BLaER1 treated with 17β-estradiol and CSF1 and Interleukin-3, amounts not matched to agents 10 nM and 100 nM (cell line): ENCODE results near the gene HNRNPAB.
A peak's percentile ranks its signal among the peaks of the same experiment; 100 is the strongest.
"Not testable (repeated sequence)": the region's sequence is repeated elsewhere in the genome, so short reads cannot be mapped to it uniquely, and the experiment has no call there.

Experiments
- H3K27ac ChIP-seq, 11 experiments: shearing (Covaris generic); formaldehyde crosslinking; 2 replicates each; pipeline ENCODE4 v1.8.1; 2022
- H3K27me3 ChIP-seq, 11 experiments: shearing (Covaris generic); formaldehyde crosslinking; 2 replicates each; pipeline ENCODE4 v1.8.1; 2022
- H3K36me3 ChIP-seq, 11 experiments: shearing (Covaris generic); formaldehyde crosslinking; 2 replicates each; pipeline ENCODE4 v1.8.1; 2022
- H3K4me1 ChIP-seq, 10 experiments: shearing (Covaris generic); formaldehyde crosslinking; 2 replicates each; pipeline ENCODE4 v1.8.1; 2022
- H3K4me2 ChIP-seq, 11 experiments: shearing (Covaris generic); formaldehyde crosslinking; 2 replicates each; pipeline ENCODE4 v1.8.1; 2022
- H3K4me3 ChIP-seq, 10 experiments: shearing (Covaris generic); formaldehyde crosslinking; 2 replicates each; pipeline ENCODE4 v1.8.1; 2022
- H3K9ac ChIP-seq, 11 experiments: shearing (Covaris generic); formaldehyde crosslinking; 2 replicates each; pipeline ENCODE4 v1.8.1; 2022
- H3K9me3 ChIP-seq, 11 experiments: shearing (Covaris generic); formaldehyde crosslinking; replicated peaks in 1 of 11; 2 replicates each; pipeline ENCODE4 v1.8.1; 2022
- H4K20me1 ChIP-seq, 11 experiments: shearing (Covaris generic); formaldehyde crosslinking; 2 replicates each; pipeline ENCODE4 v1.8.1; 2022
- Cebpa-rat ChIP-seq, 11 experiments: shearing (Covaris generic); IDR thresholded peaks; 2 replicates each; pipeline ENCODE4 v1.8.1; 2022

HNRNPAB gene

GRCh38 chr5:178192787-178193186 lies 11.5 kb upstream of the HNRNPAB start:
- Histone ChIP-seq H3K36me3 (no peaks in the 10 kb centered on the region), H3K4me3 (no peak overlapping the region), H3K27ac (no peak overlapping the region), H3K27me3 (no peaks in the 10 kb centered on the region), H3K4me1 (peaks cover 15 to 21% (median 17%) of the 10 kb centered on the region in 10 experiments), H4K20me1 (no peaks in the 10 kb centered on the region), H3K4me2 (peak overlapping the region in 1 of 11 experiments; percentile 87; a peak in 3 of 22 replicates), H3K9ac (no peak overlapping the region), H3K9me3 (no peaks in the 10 kb centered on the region)
- no peak for TF ChIP-seq Cebpa-rat (IDR thresholded peaks at IDR 0.05)

DNA sequence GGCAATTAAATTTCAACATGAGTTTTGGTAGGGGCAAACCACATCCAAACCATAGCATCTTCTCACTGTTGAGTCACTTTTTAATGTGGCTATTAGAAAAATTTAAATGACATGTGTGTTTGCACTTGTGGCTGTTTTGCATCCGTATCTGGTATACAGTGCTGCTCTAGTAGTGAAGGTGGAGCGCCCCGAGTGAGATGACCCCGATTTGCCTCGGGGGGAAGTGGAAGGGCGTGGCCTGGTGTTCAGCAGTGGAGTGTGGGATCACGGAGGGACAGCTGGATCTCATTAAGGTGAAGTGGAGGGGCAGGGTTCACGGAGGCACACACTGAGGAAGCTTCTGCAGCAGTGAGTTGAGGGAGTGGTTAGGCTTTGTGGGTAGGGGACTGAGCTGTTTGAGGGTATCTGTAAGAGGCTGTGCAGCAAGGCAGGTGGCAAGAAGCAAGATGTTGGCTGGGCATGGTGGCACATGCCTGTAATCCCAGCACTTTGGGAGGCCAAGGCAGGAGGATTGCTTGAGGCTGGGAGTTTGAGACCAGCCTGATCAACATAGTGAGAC lies 11.0 kb upstream of the HNRNPAB start:
- peak overlapping the region in 4 of 11 experiments; percentile 15 to 41 (median 38); a peak in 4 of 22 replicates for H3K9ac ChIP-seq
- peak overlapping the region in 2 of 11 experiments; percentile 4 to 7; a peak in 2 of 22 replicates for H3K27ac ChIP-seq
- TF ChIP-seq Cebpa-rat (IDR thresholded peaks at IDR 0.05), result no peak
- H3K4me3 ChIP-seq, result no peak overlapping the region
- H3K27me3 ChIP-seq, result no peaks in the 10 kb centered on the region
- peak overlapping the region; percentile 57 to 90 (median 81) for H3K4me2 ChIP-seq
- H3K9me3 ChIP-seq, result no peaks in the 10 kb centered on the region
- H3K4me1 ChIP-seq, result peaks cover 15 to 21% (median 17%) of the 10 kb centered on the region in 10 experiments
- no peaks in the 10 kb centered on the region for H3K36me3 ChIP-seq
- no peaks in the 10 kb centered on the region for H4K20me1 ChIP-seq

- Histone ChIP-seq H3K27ac (peak overlapping the region in 6 of 11 experiments; percentile 4 to 44 (median 20); a peak in 9 of 22 replicates), H3K4me1 (peaks cover 15 to 27% (median 17%) of the 10 kb centered on the region in 10 experiments), H4K20me1 (no peaks in the 10 kb centered on the region), H3K9ac (peak overlapping the region in 9 of 11 experiments; percentile 15 to 54 (median 39); a peak in 12 of 22 replicates), H3K4me2 (peak overlapping the region; percentile 57 to 90 (median 81)), H3K27me3 (no peaks in the 10 kb centered on the region), H3K4me3 (peak overlapping the region in 1 of 10 experiments; percentile 33; a peak in 1 of 20 replicates), H3K9me3 (no peaks in the 10 kb centered on the region), H3K36me3 (no peaks in the 10 kb centered on the region)
- no peak for TF ChIP-seq Cebpa-rat (IDR thresholded peaks at IDR 0.05)
Measured at GRCh38 chr5:178194026-178194425, 10.3 kb upstream of the HNRNPAB start.

- no peak for TF ChIP-seq Cebpa-rat (IDR thresholded peaks at IDR 0.05)
- no peak overlapping the region for H3K4me3 ChIP-seq
- H3K4me1 ChIP-seq, result peaks cover 15 to 39% (median 18%) of the 10 kb centered on the region in 10 experiments
- H4K20me1 ChIP-seq, result no peaks in the 10 kb centered on the region
- no peaks in the 10 kb centered on the region for H3K27me3 ChIP-seq
- H3K9ac ChIP-seq, result no peak overlapping the region; a peak in 1 of 22 replicates
- H3K9me3 ChIP-seq, result no peaks in the 10 kb centered on the region
- H3K36me3 ChIP-seq, result no peaks in the 10 kb centered on the region
- H3K27ac ChIP-seq, result no peak overlapping the region
- no peak overlapping the region for H3K4me2 ChIP-seq
Measured at GRCh38 chr5:178196281-178196812, 8.0 kb upstream of the HNRNPAB start.

DNA sequence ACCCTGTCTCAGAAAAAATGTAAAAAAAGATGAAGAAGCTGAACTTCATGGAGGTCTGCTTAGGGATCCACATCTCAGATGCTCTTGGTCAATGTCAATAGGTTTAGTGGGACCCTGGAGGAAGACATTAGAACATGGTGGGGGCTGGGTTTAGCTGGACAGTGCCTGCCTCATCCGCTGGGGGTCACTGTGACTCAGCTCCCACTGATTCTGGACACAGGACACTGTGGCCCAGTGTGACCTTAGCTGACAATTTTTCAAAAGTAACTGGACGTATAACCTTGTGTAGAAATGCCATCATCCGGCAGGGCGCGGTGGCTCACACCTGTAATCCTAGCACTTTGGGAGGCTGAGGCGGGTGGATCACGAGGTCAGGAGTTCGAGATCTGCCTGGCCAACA lies 7.3 kb upstream of the HNRNPAB start:
- Histone ChIP-seq H3K36me3 (no peaks in the 10 kb centered on the region), H4K20me1 (no peaks in the 10 kb centered on the region), H3K27ac (no peak overlapping the region), H3K27me3 (no peaks in the 10 kb centered on the region), H3K9me3 (no peaks in the 10 kb centered on the region), H3K4me3 (no peak overlapping the region), H3K4me1 (peaks cover 16 to 45% (median 23%) of the 10 kb centered on the region in 10 experiments), H3K4me2 (no peak overlapping the region), H3K9ac (no peak overlapping the region)
- no peak for TF ChIP-seq Cebpa-rat (IDR thresholded peaks at IDR 0.05)

DNA sequence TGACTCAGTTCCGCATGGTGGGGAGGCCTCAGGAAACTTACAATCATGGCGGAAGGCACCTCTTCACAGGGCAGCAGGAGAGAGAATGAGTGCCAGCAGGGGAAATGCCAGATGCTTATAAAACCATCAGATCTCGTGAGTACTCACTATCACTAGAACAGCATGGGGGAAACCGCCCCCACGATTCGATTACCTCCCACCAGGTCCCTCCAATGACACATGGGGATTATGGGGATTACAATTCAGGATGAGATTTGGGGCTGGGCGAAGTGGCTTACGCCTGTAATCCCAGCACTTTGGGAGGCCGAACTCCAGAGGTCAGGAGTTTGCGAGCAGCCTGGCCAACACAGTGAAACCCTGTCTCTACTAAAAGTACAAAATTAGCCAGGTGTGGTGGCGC lies 6.2 kb upstream of the HNRNPAB start:
- H3K27me3 ChIP-seq, H3K4me3 ChIP-seq, H3K36me3 ChIP-seq, H3K9me3 ChIP-seq, H3K27ac ChIP-seq, H3K9ac ChIP-seq, H4K20me1 ChIP-seq: not testable (repeated sequence)
- H3K4me1 ChIP-seq, result peaks cover 16 to 54% (median 32%) of the 10 kb centered on the region in 10 experiments
- H3K4me2 ChIP-seq, result 0 out of 22 replicates have a peak overlapping the region, but pooled peaks of 1 of the 11 experiments have one; percentile 32

DNA sequence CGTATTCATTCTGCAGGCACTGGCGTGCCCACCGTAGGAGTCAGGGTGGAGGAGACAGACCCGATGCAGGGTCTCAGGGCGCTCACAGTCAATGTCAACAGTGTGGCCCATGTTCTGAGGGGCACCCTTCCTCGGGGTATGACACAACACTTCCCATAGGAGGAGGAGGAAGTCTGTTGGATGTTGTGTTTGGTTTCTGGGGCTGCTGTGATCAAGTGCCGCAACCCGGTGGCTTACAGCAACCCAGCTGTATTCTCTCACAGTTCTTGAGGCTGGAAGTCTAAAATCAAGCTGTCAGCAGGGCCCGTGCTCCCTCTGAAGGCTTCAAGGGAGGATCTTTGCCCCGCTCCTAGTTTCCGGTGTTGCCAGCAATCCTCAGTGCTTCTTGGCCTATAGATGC lies 5.6 kb upstream of the HNRNPAB start:
- Histone ChIP-seq H3K27me3 (no peaks in the 10 kb centered on the region), H3K4me1 (peaks cover 10 to 48% (median 26%) of the 10 kb centered on the region in 10 experiments), H3K4me3 (no peak overlapping the region), H3K9ac (no peak overlapping the region; a peak in 1 of 22 replicates), H3K9me3 (no peaks in the 10 kb centered on the region), H3K4me2 (peak overlapping the region in 4 of 11 experiments; percentile 6 to 44 (median 36); a peak in 6 of 22 replicates), H4K20me1 (no peaks in the 10 kb centered on the region), H3K36me3 (no peaks in the 10 kb centered on the region), H3K27ac (no peak overlapping the region)
- TF ChIP-seq Cebpa-rat (IDR thresholded peaks at IDR 0.05), result no peak

DNA sequence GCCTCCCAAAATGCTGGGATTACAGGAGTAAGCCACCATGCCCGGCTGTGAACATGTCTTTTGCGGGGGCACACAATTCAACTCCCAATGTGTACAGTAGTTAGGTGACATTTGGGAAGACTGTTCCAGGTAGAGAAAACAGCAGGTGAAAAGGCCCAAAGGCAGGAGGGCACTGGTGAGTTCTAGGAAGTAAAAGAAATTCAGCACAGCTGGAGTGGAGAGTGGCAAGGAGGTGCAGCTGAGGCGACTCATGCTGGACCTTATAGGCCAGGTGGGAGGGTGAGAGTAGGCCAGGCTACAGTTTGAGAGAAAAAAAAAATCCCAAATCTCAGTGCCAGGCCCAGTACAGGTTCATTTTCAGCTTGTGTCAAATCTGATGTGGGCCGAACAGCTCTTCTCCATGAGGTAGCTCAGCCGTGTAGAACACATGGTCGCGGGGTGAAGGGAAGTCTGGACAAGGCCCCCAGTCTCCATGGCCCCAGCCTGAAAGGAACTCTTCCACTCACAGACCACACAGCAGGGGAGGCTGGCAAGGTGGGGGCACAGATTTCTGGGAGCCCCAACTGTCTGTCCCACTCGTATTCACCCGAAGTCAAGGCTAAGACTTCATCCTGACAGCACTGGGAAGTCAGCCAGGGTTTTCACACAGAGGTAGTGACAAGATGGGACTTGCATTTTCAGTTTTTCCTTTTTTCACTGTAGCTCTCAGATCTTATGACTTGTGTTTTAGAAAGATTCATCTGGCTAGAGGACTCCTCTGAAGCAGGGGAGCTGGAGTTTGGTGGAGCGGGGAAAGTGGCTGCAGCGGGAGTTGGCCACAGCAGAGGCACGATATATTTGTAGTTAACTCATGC lies 4.5 kb upstream of the HNRNPAB start:
- no peak overlapping the region; a peak in 1 of 22 replicates for H3K4me2 ChIP-seq
- no peak overlapping the region for H3K4me3 ChIP-seq
- TF ChIP-seq Cebpa-rat (IDR thresholded peaks at IDR 0.05), result no peak
- no peak overlapping the region for H3K9ac ChIP-seq
- no peak overlapping the region for H3K27ac ChIP-seq
- no peaks in the 10 kb centered on the region; a peak in 3 of 22 replicates for H3K9me3 ChIP-seq
- peaks cover 0 to under 1% (median 0%) of the 10 kb centered on the region in 11 experiments; a peak in 1 of 22 replicates for H3K36me3 ChIP-seq
- peaks cover 0 to 4% (median 3%) of the 10 kb centered on the region in 11 experiments; a peak in 15 of 22 replicates for H4K20me1 ChIP-seq
- H3K4me1 ChIP-seq, result peaks cover 0 to 37% (median 17%) of the 10 kb centered on the region in 10 experiments; a peak in 18 of 20 replicates
- no peaks in the 10 kb centered on the region for H3K27me3 ChIP-seq
